Epithelial cell of prostate (primary cell): ENCODE measurements around the gene PDX1.

Source experiments
- DNase-seq: peaks from one replicate; pipeline ENCODE4 v3.0.0-alpha.2; 2011; ENCODE audit warnings: low read depth, low spot score
- H3K27ac ChIP-seq: fragments of 450-650 bp; 2 replicates; pipeline ENCODE4 v1.5.1; 2017; ENCODE audit warnings: mild to moderate bottlenecking

PDX1 gene

GRCh38 chr13:27919934-27920676 is at the start of gene PDX1:
TSS of gene PDX1 (plus strand) at chr13:27920000. CDS start at chr13:27920139, 139 bp downstream.
- H3K27ac ChIP-seq: no peak within 1 kb of the TSS
- DNase-seq: no peak

- H3K27ac ChIP-seq: no peak overlapping the region
- no peak for DNase-seq
These were observed 41.5 kb upstream of the PDX1 start for GRCh38 chr13:27878274-27878673.

GRCh38 chr13:27889471-27889870 is 30.3 kb upstream of the PDX1 start:
- no peak overlapping the region for H3K27ac ChIP-seq

GRCh38 chr13:27896726-27897125 is 23.1 kb upstream of the PDX1 start:
- DNase-seq: no peak
- no peak overlapping the region for H3K27ac ChIP-seq

More at GRCh38 chr13:27889471-27889870, 30.3 kb upstream of the PDX1 start:
- no peak for DNase-seq

- H3K27ac ChIP-seq: no peak overlapping the region
- DNase-seq: no peak
These were observed 15.1 kb upstream of the PDX1 start for GRCh38 chr13:27904719-27905118.

GRCh38 chr13:27905650-27906049 is 14.2 kb upstream of the PDX1 start:
- no peak overlapping the region for H3K27ac ChIP-seq
- no peak for DNase-seq

- no peak for DNase-seq
- H3K27ac ChIP-seq: no peak overlapping the region
These were observed 12.5 kb upstream of the PDX1 start for GRCh38 chr13:27907121-27907787.

- no peak for DNase-seq
- H3K27ac ChIP-seq: no peak overlapping the region
These were observed 10.4 kb upstream of the PDX1 start for GRCh38 chr13:27909378-27909777.

DNA sequence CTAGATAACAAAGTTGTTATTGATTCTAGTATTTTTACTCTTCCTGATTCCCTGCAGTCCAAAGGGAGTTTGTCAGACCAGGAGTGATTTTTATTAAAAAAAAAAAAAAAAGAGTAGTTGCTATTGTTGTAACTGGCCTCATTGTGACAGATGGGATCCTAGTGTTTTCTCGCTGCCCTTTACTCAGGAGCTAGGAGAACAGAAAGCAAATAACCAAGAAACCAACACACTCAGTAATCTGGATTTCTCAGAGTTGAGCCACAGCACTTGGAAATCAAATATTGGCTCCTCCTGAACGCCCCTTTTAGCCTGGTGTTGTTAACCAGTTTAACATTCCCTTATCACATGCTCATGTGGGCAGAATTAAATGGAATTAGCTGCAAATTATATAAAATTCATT is 8.3 kb upstream of the PDX1 start:
- DNase-seq: no peak
- H3K27ac ChIP-seq: no peak overlapping the region

DNA sequence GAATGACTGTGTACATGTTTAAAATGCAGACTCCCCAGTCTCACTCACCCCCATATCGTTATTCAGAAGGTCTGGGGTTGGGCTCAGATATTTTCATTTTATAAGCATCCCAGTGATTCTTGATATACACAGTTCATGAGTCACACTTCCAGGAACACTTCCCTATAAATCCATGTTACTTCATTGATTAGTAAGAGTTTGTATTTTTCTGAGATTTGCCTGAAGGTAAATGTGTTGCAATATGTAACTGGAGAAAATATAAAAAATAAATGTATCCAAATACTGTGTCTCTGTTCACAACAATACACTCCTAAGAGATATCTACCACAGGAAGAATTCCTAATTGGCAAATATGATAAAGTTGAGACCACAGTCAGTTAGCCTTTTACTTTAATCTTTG is 6.6 kb upstream of the PDX1 start:
- no peak for DNase-seq
- no peak overlapping the region for H3K27ac ChIP-seq

DNA sequence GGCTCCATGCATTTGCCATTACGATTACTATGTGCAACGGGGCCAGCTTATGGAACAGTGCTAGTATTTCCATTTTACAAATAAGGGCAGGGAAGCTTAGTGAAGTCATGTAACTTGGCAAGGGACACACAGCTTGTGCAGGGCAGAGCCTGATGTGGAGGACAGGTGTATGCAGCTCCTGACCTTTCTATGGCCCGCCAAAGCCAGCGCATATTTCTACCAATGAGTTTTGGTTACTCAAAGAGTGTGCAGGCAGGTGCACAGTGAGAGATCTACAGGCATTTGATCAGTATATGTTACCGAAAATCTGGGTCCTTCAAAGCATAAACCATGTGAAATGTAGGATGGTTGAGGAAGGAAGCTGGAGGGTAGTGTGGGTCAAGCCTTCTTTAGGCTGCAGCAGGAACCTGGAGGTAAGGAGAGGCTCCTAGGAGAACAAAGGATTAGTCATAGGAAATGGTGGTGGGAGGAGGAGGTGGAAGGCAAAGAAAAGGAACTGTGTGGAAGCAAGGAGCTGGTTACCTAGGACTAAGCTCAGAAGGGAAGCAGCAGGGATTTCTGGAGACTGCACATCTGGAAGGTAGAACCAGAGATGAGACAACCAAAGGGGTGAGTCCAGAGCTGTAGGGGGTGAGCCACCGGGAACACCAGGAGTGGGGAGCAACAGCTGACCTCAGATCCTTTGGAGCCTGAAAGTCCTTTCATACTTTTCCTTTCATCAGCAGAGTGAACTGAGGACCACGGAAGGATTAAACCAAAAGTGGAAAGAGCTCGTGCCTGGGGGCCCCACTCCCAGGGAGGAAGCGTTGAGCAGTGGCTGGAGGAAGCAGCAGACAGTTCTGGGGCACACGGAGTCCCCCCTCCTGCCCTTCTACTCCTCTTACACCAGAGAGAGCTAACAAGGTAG is 4.2 kb upstream of the PDX1 start:
- H3K27ac ChIP-seq: no peak overlapping the region
- no peak for DNase-seq

GRCh38 chr13:27917121-27917947 is 2.5 kb upstream of the PDX1 start:
- DNase-seq: no peak
- H3K27ac ChIP-seq: no peak overlapping the region

- no peak for DNase-seq
- H3K27ac ChIP-seq: no peak overlapping the region
These were observed 1.5 kb upstream of the PDX1 start for GRCh38 chr13:27918041-27918917.

DNA sequence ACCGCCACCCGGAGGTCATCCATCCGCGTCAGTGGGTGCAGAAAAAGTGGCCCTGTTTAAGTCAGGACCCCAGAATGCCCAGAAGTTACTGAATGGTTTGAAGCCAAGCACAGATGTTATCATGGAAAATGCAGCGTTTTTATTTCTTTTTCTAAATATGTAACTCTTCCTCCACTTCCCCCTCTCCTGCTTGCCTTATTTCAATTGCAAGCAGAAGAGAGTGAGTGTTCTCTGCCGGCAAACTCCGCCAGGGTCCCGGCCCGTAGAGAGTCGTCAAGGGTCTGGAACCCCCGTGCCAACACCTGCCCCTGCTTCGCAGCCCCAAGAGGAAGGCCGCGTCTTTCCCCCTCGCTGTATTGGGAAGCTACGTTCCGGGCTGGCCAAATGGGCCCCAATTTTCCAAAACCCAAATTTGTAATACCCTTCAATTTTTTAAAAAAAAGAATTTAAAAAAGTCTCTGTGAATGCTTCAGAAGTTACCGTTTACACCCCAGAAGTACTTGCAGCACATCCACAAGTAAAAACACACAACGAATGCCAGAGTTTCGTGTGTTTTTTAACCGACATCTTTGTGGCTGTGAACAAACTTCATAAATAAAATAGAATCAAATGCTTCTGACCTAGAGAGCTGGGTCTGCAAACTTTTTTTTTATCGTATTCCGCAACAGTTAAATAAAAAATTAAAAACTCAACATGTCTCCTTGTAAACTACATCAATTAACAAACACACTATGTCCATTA is 712 bp upstream of the PDX1 start:
- DNase-seq: no peak
- H3K27ac ChIP-seq: no peak overlapping the region

DNA sequence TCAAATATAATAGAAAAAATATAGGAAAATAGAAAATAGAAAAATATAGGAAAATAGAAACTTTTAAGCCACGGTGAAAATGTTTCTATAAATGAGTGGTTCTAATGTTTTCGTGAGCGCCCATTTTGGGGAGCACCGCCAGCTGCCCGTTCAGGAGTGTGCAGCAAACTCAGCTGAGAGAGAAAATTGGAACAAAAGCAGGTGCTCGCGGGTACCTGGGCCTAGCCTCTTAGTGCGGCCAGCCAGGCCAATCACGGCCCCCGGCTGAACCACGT is 204 bp upstream of the PDX1 start:
- no peak overlapping the region for H3K27ac ChIP-seq
- DNase-seq: no peak

- no peak overlapping the region for H3K27ac ChIP-seq
- no peak for DNase-seq
These were observed 1.0 kb downstream of the PDX1 start for GRCh38 chr13:27920677-27921420.

DNA sequence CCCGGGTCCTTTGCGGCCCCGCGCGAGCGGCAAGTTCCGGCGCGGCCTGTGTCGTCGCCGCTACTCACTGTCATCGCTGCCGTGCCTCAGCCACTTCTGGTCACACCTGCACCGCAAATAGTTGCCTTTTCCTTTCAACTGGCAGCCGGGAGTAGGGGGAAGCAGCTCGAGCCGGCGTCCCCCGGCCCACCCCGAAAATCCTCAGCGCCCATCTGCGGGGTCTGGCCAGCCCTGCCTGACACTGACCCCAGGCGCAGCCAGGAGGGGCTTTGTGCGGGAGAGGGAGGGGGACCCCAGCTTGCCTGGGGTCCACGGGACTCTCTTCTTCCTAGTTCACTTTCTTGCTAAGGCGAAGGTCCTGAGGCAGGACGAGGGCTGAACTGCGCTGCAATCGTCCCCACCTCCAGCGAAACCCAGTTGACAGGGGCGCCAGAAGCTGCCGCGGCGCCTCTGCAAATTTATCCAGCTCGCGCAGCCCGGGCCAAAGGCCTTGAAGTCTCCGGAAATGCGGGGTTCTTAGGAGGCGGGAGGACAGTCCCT is 1.7 kb downstream of the PDX1 start:
- H3K27ac ChIP-seq: no peak overlapping the region
- no peak for DNase-seq
